Islet of Langerhans (tissue), 1 donor: ENCODE data around the gene AQP1.

Experiments used
- FAIRE-seq: peaks from one replicate; lab custom pipeline; 2011; peaks lifted over from hg19 to GRCh38; lab: Jason Lieb, UNC

The AQP1 gene

GRCh38 chr7:30936650-30937245 is 25.1 kb downstream of the AQP1 start:
- no peak for FAIRE-seq

GRCh38 chr7:30937416-30937815 is 25.8 kb downstream of the AQP1 start:
- no peak for FAIRE-seq

- no peak for FAIRE-seq
These were observed 27.0 kb downstream of the AQP1 start for GRCh38 chr7:30938435-30939316.

- no peak for FAIRE-seq
These were observed 30.1 kb downstream of the AQP1 start for GRCh38 chr7:30941582-30942323.

- FAIRE-seq, result no peak
These were observed 38.5 kb downstream of the AQP1 start for GRCh38 chr7:30950197-30950596.

GRCh38 chr7:30954914-30955313 is 43.3 kb downstream of the AQP1 start:
- no peak for FAIRE-seq

GRCh38 chr7:30956704-30957103 is 45.1 kb downstream of the AQP1 start:
- no peak for FAIRE-seq

- FAIRE-seq, result no peak
These were observed 52.2 kb downstream of the AQP1 start, which contains the start of gene GHRHR for GRCh38 chr7:30963842-30964241. Gene GHRHR, plus strand, starts transcription at chr7:30963953. Its CDS starts 116 bp downstream, at chr7:30964069.

- no peak for FAIRE-seq
These were observed 53.7 kb downstream of the AQP1 start for GRCh38 chr7:30965372-30965771.

- no peak for FAIRE-seq
These were observed 54.2 kb downstream of the AQP1 start for GRCh38 chr7:30965883-30966282.

GRCh38 chr7:30968294-30968693 is 56.6 kb downstream of the AQP1 start:
- no peak for FAIRE-seq

GRCh38 chr7:30968747-30969603 is 57.3 kb downstream of the AQP1 start:
- FAIRE-seq, result no peak

GRCh38 chr7:30969604-30969970 is 57.9 kb downstream of the AQP1 start:
- no peak for FAIRE-seq

- no peak for FAIRE-seq
These were observed 58.4 kb downstream of the AQP1 start for GRCh38 chr7:30970074-30970473.

GRCh38 chr7:30970594-30971094 is 59.0 kb downstream of the AQP1 start:
- FAIRE-seq, result no peak

- no peak for FAIRE-seq
These were observed 59.8 kb downstream of the AQP1 start for GRCh38 chr7:30971440-30971839.

GRCh38 chr7:30971840-30972563 is 60.3 kb downstream of the AQP1 start:
- FAIRE-seq, result no peak

- FAIRE-seq, result no peak
These were observed 61.6 kb downstream of the AQP1 start for GRCh38 chr7:30973292-30973691.

GRCh38 chr7:30973791-30974604 is 62.3 kb downstream of the AQP1 start:
- no peak for FAIRE-seq

- no peak for FAIRE-seq
These were observed 63.1 kb downstream of the AQP1 start for GRCh38 chr7:30974605-30975255.
